HG02938 (cell line): Measurements from ENCODE around the gene RAD51B.

Experiments used
- ATAC-seq: cut with Tn5 transposase; IDR thresholded peaks from one replicate; pipeline ENCODE4 v1.9.1; 2021; ENCODE audit warnings: mild to moderate bottlenecking, moderate library complexity; ENCODE audit not compliant: unreplicated experiment

Gene RAD51B

GRCh38 chr14:68511129-68512047 lies 691.8 kb downstream of the RAD51B start:
- no peak for ATAC-seq

- no peak for ATAC-seq
Observed at GRCh38 chr14:68512088-68512487, 692.5 kb downstream of the RAD51B start.

GRCh38 chr14:68513137-68513536 lies 693.6 kb downstream of the RAD51B start:
- ATAC-seq = no peak

- ATAC-seq = peak; percentile 70
Observed at GRCh38 chr14:68513838-68514607, 694.4 kb downstream of the RAD51B start.

- ATAC-seq = no peak
Observed at GRCh38 chr14:68514608-68515194, 695.1 kb downstream of the RAD51B start.

- ATAC-seq = no peak
Observed at GRCh38 chr14:68516342-68516741, 696.8 kb downstream of the RAD51B start.

- ATAC-seq = no peak
Observed at GRCh38 chr14:68518166-68518565, 698.6 kb downstream of the RAD51B start.

GRCh38 chr14:68518761-68519670 lies 699.4 kb downstream of the RAD51B start:
- no peak for ATAC-seq

GRCh38 chr14:68519671-68520187 lies 700.1 kb downstream of the RAD51B start:
- no peak for ATAC-seq

GRCh38 chr14:68520637-68521556 lies 701.3 kb downstream of the RAD51B start:
- no peak for ATAC-seq

- no peak for ATAC-seq
Observed at GRCh38 chr14:68521557-68521901, 702.0 kb downstream of the RAD51B start.

GRCh38 chr14:68521961-68522509 lies 702.5 kb downstream of the RAD51B start:
- no peak for ATAC-seq

GRCh38 chr14:68522510-68523325 lies 703.1 kb downstream of the RAD51B start:
- no peak for ATAC-seq

- ATAC-seq = no peak
Observed at GRCh38 chr14:68523326-68523610, 703.7 kb downstream of the RAD51B start.

- ATAC-seq = no peak
Observed at GRCh38 chr14:68523989-68524725, 704.6 kb downstream of the RAD51B start.

- ATAC-seq = no peak
Observed at GRCh38 chr14:68525516-68525915, 705.9 kb downstream of the RAD51B start.

GRCh38 chr14:68526512-68527091 lies 707.0 kb downstream of the RAD51B start:
- ATAC-seq = no peak
